CD4-positive, alpha-beta T cell treated with Interleukin-2 at 100 ng/mL for 4 hours (primary cell): Measurements from ENCODE around the gene BBS9.
A peak's percentile ranks its signal among the peaks of the same experiment; 100 is the strongest.

Experiments used
- DNase-seq: peaks from one replicate; pipeline ENCODE4 v3.0.0-alpha.2; 2020; ENCODE audit warnings: low spot score

The BBS9 gene

DNA sequence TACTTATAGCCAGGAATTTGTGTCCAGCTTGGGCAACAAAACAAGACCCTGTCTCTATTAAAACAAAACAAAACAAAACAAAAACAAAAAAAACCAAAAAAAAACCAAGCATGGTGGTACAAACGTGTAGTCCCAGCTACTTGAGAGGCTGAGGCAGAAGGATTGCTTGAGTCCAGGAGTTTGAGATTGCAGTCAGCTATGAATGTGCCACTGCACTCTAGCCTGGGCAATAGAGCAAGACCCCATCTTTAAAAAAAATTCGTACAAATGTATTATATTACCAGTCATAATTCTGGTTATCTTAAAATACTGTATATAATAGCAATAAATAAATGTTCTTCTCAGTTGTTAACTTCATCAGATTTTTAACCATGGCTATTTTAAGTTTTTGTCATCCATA, 2.3 kb upstream of the BBS9 start:
- DNase-seq = no peak

DNA sequence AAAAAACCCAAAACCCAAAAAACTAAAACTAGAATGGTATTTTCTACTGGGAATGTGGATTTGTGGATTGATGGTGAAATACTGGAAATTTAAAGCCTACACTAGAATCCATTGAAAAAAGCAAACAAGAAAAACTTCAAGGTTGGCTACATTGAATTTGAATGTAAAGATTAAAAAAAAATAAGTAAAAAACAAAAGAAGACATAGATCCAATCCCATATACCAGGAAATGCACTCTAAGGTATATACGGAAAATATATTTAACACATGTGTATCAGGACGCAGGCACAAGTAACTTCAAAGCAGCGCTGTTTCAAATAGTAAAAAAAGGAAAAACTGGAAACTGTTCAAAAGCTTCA, 754 bp upstream of the BBS9 start:
- no peak for DNase-seq

DNA sequence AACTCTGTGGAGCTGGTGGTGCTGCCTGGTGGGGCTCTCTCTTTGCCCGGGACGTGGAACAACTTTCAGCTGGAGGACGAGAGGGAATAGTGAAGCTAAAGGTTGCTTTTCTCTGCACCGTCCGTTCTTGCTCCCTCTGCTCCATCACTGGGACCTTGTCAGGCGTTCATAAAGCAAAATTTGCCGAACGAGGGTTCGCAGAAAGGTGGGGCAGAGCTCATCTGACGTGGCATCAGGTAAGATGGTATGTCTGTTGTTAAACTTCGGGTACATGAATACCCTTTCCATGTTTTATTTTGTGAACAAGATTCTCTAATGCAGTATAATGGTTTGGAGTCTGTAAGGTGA, 416 bp downstream of the BBS9 start:
- DNase-seq = peak; percentile 33

DNA sequence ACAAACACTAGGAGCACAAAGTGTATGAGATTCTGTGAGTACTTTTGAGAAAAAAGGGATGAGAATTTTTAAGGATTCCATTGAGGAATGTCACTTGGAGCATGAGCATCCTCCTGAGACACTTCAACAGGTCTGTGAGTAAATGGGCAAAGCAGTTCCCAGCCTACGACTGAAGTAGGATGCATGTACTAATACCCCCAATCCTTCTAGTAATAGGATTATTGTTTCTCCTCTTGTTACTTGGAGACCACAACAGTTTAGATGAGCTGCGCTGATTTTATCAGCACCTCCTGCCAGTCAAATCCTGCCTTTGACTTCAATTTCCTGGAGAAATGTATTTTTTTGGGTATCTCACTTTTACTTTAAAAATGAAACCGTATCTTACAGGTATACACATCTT, 820 bp downstream of the BBS9 start:
- peak; percentile 34 for DNase-seq

DNA sequence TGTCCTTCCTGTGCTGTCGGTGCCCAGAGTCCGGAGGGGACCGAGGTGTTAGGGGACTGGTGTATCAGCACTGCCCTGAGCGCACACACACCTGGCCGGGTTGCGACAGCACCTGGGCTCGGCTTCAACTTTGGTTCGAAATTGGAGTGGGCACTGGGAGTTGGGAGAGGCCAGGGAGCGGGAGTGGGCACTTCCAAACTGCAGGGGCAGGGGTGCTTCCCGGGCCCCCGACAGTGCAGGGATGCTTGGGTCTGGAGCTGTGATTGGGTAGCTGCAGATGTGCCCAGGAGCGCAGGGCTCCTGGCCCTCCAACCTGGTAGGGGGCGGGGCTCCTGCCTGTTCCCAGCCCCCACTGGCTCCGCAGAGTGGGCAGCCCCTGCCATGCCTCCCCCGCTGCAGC, 7.7 kb downstream of the BBS9 start:
- DNase-seq = no peak

DNA sequence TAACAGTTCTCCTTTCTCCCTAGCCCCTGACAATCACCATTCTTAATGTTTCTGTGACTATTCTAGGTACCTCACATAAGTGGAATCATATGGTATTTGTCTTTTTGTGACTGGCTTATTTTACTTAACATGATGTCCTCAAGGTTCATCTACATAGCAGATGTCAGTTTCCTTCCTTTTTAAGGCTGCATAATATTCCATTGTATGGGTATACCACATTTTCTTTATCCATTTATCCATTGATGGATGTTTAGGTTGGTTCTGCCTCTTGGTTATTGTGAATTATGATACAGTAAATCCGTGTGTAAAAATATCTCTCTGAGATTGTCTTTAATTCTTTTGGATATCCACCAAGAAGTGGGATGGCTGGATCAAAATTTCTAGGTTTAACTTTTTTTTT, 13.2 kb downstream of the BBS9 start:
- DNase-seq = no peak

DNA sequence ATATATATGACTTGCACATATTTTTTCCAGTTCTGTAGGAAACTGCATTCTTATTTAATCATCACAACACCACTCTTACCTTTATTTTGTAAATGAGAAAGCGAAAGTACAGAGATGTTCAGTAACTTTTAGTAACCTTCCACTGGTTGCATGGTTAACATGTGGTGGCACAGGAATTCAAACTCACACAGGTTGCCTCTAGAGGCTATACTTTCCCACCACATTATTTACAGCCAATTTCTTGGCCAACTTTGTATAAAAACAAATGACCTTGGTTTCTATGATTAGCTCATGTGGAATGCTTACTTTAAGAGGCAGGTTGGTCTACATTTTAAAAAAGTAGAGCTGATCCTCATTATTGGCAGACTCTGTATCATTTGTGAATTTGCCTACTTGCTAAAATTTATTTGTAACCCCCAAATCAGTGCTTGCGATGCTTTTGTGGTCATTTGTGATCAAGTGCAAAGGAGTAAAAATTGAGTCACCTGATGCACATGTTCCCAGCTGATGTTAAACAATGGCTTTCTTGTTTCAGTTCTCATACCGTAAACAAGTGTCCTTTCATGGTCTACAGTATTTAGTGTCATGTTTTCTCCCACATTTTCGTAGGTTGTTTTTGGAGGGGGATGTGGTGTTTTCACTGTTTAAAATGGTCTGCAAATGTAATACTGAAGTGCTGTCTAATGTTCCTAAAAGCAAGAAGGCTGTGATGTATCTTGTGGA, 14.8 kb downstream of the BBS9 start:
- no peak for DNase-seq

DNA sequence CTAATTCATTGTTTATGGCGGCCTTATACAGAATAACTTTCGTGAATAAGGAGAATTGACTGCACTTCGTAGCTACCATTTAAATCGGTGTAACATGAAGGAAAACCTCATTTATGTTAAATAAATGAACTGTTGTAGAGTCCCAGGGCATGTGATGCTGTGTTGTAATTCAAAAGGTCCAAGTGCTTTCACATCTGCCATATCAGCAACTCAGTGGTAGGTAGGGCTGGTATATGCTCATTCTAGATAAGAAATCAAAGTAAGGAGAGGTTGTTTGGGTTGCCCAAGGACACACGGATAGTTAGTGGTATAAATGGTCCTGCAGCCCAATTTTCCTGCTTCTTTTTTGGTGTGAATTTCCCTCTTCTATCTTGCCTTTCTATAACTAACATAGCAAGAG, 15.8 kb downstream of the BBS9 start:
- no peak for DNase-seq

DNA sequence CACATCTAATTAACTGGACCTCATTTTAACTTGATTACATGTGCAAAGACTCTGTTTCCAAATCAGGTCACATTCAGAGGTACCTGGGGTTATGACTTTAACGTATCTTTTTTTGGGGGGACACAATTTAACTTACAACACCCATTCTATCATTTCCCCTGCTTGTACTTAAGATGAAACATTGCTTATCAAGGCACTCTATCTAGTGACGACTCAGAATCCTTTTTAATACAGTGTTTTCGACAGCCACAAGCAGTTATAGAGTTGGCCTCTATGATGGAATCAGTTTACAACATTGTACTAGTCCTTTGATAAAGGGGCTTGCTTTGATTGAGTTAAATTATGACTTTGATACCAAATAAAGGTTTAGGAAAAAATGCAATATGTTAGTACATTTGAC, 22.7 kb downstream of the BBS9 start:
- DNase-seq = no peak

DNA sequence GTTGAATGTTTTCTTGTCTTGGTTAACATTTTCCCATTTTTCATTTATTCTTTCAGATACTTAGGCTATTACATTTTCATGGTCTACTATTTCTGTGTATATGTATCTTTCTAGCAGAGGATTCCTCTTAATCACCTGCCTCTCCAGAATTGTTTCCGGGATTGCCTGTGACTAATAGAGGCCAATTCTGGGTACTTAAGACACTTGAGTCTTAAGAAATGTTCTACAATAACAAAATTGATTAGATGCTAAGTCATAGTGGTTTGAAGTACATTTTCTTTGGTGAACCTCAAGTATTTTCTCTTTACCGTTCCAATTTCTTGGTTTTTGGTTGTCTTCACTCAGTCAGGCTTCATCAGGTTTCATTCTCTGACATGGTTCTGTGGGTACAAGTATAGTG, 26.4 kb downstream of the BBS9 start:
- DNase-seq = no peak

DNA sequence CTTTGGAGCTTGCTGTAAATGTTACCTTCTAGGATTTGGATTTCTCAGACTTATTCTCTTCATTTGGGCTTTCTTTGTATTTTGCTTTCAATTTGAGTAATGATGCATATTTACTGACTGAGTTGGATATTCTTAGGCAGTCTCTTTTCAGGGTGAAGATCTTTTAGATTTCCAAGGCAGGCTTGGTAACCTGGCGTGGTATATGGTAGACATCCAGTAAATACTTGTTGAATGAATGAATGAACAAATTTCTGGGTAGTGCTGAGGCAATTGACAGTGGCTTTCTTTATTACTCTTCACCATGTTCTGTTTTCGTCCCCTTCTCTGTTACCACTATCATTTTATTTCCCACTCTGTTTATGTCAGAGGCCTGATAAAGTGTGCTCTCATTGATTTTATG, 27.1 kb downstream of the BBS9 start:
- DNase-seq = no peak

DNA sequence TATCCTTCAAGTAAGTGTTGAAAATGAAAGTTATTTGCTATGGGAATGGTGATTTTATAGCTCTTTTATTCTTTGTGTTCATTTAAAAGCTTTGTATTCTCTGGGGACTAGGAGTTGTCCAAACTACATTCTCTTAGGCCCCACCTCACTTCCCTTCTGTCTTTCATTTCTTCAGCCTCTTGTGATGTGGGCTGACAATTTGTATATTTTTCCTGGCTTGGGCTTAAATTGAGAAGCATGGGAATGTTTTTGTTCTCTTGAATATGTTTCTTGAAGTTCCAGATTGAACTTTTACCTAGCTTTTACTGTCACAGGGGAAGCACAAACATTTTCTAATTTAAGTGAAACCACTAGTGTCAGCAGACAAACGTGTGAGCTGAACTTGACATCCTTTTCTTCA, 27.9 kb downstream of the BBS9 start:
- DNase-seq = no peak

DNA sequence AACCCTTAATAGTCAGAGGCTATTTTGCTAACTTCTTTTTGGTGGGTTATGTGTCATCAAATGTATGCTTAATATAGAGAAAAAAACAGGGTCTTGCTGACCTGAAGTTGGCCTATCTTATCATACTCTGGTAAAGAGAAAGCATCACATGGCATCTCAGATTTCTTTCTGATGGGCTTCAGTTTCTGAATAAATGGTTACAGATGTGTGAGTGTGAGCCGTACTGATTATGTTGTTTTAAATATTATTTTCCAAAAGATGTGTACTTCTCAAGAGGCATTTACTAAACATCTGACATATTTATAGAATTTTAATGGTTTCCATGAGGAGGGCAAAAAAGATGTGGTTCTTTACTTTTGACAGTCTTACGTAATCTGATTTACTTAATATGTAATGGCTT, 28.4 kb downstream of the BBS9 start:
- DNase-seq = no peak

DNA sequence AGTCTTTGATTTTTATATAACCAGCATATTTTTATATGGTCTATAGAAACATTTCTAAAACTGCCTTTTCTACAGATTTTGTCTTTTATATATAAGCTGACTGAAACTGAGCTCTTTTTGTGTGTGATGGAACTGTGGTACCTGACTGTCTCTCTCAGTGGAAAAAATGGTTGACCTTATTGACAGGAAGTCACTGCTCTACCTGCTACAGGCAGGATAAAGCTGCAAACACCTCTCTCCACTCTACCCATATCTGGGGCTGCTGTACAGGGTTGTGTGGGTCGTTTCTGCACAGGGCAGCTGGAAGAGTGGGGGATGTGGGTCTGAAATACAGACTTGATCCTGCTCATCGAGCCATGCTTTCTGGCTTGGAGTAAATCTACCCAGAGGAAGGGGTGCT, 48.5 kb downstream of the BBS9 start:
- DNase-seq = no peak

DNA sequence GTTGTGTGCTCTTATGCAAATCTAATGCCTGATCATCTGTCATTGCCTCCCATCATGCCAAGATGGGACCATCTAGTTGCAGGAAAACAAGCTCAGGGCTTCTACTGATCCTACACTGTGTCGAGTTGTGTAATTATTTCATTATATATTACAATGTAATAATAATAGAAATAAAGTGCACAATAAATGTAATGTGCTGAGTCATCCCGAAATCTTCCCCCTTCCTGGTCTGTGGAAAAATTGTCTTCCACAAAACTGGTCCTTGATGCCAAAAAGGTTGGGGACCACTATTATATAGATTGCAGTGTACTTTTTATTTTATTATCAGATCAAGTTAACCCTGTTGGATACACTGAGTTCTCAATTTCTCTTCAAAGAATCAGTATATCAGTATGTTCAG, 50.2 kb downstream of the BBS9 start:
- DNase-seq = no peak

DNA sequence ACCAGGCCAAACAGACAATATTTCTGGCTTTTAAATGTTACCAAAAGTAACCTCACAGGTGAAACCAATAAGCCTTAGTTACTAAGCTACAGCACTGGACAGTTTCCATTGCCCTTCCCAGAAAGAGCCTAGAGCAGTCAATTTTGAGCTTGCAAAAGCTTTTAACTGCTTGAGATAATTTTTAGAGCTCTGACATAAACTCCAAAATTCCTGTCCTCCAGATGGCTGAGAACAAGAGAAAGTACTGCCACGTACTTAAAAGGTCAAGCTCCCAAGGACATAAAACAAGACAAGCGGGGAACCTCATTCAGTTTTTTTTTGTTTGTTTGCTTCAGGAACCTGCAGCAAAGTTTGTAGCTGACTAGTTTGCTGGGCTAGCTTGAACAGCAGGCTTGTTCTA, 54.1 kb downstream of the BBS9 start:
- no peak for DNase-seq

DNA sequence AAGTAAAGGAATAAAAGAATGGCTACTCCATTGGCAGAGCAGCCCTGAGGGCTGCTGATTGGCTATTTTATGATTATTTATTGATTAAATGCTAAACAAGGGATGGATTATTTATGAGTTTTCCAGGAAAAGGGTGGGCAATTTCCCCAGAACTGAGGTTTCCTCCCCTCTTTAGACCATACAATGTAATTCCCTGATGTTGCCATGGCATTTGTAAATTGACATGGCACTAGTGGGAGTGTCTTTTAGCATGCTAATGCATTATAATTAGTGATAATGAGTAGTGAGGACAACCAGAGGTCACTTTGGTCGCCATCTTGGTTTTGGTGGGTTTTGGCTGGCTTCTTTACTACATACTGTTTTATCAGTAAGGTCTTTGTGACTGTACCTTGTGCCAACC, 55.5 kb downstream of the BBS9 start:
- no peak for DNase-seq

DNA sequence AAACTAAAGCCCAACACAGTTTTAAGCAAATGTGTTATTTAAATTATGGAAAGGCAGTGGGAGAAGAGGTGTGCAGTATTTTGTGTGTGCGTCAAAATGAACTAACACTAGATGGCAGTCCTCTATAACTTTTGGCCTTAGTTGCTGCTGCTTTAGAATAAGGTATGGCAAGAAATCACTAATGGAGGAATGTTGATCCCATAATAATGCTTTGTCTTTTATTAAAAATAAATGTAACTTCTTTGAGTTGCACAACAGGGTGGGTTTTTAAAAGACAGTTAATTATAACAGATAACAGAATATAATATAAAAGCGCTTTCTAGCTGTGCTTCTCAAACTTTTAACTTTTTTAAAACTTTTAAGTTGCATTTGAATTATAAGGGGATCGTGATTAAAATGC, 56.4 kb downstream of the BBS9 start:
- DNase-seq = peak; percentile 43

DNA sequence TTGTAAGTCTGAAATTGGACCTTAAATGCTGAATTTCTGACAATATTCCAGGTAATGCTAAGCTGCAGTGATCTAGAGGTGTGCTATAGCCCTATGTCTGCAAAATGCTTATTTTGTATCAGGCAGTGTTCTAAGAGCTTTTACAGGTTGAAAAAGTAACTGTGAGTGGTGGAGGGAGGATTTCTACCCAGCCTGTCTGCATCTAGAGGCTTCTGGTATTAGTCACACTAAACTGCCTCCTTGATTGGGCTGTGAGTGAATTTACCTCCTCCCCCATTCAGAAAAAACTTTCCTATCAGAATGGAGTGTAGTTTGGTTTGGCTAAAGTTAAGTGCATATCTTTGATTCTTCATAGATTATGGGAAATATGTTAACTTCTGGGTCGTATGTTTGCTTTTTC, 56.8 kb downstream of the BBS9 start:
- DNase-seq = no peak

DNA sequence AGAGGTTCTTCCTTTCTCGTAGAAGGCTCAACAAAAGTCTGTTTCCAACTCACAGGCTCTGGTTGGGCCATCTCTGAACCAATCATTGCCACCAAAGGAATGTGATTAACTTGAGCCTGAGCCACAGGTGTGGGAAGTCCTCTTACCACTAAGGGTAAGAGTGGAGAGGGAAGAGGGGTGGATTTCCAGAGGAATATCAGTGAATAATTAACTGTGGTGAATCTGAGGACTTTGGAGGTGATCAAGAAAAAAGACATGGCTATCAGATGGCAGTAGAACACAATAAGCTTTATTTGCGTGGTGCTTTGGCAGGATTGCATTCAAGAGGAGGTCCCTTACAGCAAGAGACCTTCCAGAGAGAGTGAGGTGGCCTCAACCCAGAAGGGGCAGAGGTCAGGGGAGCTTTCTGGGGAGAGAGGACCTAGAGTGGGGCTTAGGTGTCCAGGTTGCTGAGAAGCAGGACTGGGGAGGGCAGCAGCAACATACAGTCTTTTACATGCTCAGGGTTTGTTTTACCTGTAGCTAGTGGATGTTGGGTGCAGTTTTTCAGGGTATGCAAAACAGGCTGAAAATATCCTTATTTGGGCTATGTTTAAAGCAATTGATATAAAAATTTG, 61.4 kb downstream of the BBS9 start:
- DNase-seq = no peak

DNA sequence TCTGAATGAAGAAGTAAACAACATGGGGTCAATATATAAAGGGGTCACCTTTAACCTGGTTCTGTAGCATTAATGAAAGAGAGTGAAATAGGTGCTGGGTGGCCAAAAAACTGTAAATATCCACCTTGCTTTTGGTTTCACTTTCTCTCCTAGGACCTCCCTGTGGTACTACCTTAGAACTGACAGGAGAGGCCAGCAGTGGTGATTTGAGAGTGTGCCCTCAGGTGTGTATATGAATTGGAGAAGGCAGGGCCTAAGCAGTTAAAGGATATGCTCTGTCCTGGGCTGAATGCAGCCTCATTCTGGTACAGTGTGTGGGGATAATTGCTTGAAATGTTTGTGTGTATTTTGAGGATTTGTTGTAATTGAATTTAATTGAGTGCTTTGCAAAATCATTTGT, 62.0 kb downstream of the BBS9 start:
- peak; percentile 23 for DNase-seq

DNA sequence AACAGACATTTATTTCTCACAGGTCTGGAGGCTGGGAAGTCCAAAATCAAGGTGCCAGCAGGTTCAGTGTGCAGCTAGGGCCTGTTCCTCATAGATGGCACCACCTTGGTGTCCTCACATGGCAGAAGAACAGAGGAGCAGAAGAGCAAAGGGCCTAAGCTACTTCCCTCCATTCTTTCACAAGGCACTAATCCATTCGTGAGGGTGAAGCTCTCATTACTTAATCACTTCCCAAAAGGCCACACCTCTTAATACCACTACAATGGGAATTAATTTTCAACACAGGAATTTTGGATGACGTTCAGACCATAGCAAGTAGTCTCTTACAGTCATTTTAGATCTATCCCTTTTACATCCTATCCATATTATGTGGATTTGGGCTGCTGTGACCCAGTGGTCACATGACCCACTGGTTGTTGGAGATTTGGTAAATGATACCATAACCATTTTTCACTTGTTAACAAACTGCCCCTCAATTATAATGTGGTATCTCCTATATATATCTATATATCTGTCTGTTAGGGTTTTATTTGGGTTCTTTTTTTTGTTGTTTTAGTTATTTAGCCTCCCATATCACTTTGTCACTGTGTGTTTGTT, 63.4 kb downstream of the BBS9 start:
- DNase-seq = no peak

DNA sequence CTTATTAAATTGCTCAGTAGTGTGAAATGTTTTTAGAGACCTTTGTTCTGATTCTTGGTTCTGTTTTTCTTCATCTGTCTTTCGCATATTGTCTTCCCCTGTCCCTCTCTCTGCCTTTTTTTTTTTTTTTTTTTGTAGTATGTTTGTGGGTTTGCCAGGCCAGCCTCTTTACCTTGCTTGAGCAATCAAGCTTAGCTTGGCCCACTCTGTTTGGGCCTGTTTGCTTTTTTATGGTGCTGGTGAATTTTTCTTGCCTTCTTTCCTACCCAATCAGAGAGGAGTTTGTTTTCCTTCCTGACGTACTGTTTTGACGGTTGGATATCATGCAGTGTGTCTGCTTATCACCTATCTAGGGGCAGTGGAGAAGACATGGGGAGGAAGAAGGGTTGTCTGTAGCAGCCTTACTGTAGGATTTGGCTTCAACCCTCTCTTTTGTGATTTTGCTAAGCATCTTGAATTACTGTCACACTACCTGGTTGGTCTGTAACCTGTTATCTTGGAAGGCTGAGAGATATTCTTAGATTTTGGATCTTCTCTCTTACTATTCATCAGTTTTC, 64.0 kb downstream of the BBS9 start:
- DNase-seq = no peak

DNA sequence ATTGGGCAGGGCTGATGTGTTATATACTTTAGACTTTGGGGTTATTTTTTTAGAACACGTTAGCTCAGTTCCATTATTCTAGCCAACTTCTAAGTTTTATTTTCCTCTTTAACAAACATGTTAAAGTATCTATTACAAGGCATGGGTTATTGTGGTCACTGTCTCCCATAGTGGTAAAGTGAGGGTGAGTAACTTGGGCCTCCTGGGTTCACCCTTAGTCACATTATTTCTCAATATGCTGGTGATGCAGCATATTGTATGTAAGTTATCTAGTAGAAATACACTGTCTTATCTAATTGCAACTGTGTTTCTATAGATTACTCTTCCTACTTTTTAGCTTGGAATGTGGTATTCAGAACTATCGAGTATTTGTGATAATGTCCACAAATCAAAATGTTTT, 65.9 kb downstream of the BBS9 start:
- DNase-seq = no peak
